AG20443 (cell line): ENCODE measurements around the gene TXNDC11.
"Not testable (repeated sequence)": the region's sequence is repeated elsewhere in the genome, so short reads cannot be mapped to it uniquely, and the experiment has no call there.

Experiments
- DNase-seq: peaks from one replicate; pipeline ENCODE4 v3.0.0; 2012; ENCODE audit warnings: low spot score, mixed read lengths

TXNDC11 gene

DNA sequence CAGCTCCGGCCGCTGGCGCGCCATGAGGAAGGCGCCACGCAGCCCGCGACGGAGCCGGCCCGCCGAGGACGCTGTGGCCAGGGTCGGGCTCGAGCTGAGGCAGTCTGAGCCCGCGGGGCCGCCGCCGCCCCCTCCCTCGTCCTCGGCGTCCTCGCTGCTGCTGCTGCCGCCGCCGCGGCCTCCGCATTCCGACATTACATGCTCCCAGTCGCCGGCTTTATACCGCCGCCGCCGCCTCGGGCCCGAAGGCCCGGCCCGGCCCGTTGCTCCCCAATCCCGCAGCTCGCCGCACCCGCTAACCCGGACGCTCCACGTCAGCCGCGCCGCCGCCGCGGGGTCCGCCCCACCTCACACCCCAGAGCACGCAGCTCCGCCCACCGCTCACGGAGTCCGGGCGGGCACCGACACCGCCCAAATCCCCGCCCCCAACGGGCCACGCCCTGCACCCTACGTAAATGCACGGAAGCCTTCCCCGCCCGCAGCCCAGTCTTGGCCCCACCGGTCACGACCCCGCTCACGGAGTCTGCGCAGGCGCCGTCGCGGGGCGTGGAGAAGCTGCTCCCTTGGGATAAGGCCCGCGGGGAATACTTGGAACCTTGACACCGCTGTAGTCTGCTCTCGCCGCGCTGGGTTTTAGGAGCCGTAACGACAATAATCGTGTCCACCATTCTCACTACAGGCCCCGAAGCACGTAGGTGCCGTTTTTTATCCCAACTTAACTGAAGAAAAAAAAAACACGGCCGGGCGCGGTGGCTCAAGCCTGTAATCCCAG is at the start of gene TXNDC11:
TSS of gene TXNDC11 (minus strand) at position 322 of the 772 bp plus-strand sequence. CDS start at position 195, 127 bp downstream.
- DNase-seq: peak; percentile 100

DNA sequence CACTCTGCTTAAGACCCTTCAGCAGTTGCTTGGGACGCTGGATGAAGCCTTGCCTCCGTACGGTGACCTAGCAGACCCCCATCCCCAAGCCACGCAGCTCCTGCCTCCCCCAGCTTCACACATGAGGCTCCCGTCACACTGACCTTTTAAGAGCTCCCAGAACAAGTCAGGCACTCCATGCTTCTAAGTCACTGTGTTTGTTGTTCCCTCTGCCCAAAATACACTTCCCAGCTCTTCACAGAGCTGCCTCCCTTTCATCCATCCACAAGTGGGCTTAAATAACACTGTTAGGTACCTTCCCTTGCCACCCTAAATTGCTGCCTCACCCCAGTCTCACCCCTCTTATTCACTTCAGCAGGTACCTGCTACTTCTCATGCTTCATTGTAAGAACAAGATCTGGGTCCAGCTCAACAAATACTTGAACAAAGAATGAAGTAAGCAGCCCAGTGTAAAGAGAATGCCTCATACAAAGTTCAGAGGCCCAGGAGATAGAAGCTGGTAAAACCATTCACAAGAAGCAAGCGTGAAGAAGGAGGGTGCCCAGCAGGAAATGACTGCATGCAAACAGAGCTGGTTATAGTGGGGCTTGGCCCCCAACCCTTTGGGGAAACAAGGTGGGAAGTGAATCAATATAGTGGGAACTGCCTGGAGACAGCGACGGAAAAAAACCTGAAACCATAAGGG is 48.6 kb upstream of the TXNDC11 start:
- DNase-seq: no peak

- DNase-seq: no peak
Measured at GRCh38 chr16:11788914-11789313, 46.3 kb upstream of the TXNDC11 start.

- DNase-seq: not testable (repeated sequence)
Measured at GRCh38 chr16:11784980-11785599, 42.4 kb upstream of the TXNDC11 start.

DNA sequence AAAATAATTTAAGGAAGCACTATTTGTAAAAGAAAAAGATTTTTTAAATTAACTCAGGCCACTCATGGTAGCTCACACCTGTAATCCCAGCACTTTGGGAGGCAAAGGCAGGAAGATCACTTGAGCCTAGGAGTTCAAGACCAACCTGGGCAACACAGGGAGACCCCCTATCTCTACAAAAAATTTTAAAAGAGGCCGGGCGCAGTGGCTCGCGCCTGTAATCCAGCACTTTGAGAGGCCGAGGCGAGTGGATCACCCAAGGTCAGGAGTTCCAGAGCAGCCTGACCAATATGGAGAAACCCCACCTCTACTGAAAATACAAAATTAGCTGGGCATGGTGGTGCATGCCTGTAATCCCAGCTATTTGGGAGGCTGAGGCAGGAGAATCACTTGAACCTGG is 41.7 kb upstream of the TXNDC11 start:
- DNase-seq: not testable (repeated sequence)

DNA sequence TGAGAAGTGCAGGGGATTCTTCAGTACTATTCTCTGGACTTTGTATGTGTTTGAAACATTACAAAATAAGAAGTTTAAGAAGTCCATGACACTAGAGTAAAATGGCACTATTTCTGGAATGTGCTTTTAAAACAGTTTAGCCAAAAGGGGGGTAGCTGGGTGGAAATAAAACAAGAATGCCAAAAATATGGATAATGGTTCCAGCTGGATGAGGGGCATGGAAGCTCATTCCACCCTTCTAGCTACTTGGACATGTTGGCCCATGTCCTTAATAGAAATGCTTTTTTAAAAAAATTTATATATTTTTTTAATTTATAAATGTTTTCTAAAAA is 41.3 kb upstream of the TXNDC11 start:
- peak; percentile 36 for DNase-seq

- DNase-seq: peak; percentile 22
Measured at GRCh38 chr16:11783319-11784037, 40.8 kb upstream of the TXNDC11 start.

- no peak for DNase-seq
Measured at GRCh38 chr16:11781773-11782172, 39.1 kb upstream of the TXNDC11 start.

GRCh38 chr16:11780991-11781680 is 38.5 kb upstream of the TXNDC11 start:
- DNase-seq: no peak

DNA sequence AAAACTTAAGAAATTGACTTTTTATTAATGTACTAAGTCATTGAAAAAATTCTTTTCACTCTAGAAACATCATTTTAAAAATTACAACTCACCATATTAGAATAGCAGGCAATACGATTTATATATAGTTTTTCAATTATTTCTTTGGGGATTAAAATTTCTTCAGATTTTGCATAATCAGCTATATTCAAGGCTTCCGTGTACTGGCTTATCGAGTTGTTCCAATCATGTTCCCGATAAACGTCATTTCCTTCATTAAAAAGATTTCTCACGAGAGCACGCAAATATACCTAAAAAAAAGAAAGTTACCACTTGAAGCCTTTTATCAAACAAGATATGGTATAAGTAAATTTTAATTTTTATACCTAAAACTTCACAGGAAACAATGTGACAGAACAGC is 36.4 kb upstream of the TXNDC11 start:
- no peak for DNase-seq

- no peak for DNase-seq
Measured at GRCh38 chr16:11774065-11774626, 31.5 kb upstream of the TXNDC11 start.

DNA sequence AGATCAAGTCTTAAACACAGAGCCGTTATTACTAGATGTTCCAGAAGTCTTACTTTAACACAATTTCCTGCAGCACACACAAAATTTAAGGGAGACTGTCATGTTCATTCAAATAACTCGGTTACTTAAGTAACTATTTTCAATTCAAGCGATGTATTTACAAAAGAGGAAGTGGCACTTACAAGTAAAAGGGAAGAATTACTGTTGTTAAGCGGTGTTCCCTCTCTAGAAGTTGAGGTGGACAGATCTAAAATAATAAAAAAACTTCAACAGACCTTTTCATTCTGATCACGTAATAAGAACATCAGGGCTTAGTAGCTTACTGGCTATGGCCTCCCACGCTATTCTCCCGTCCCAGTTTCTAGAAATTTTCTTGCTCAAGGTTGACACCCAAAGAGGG is 26.2 kb upstream of the TXNDC11 start:
- no peak for DNase-seq

GRCh38 chr16:11762431-11762830 is 19.8 kb upstream of the TXNDC11 start:
- DNase-seq: no peak

DNA sequence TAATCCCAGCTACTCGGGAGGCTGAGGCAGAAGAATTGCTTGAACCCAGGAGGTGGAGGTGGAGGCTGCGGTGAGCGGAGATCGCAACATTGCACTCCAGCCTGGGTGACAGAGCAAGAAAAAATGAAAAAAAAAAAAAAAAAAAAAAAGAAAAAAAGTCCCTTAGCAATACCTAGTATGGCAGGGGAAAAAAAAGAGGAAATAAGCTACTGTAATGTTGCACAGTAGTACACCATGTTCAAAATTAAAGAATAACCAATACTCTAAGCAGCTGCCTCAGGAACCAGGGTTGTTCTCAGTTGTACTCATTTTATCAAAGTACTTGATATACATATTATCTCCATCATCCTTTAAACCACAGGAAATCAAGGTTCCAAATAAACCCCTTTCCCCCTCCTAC is 17.3 kb upstream of the TXNDC11 start:
- DNase-seq: no peak

GRCh38 chr16:11759163-11759834 is 16.6 kb upstream of the TXNDC11 start:
- DNase-seq: no peak

DNA sequence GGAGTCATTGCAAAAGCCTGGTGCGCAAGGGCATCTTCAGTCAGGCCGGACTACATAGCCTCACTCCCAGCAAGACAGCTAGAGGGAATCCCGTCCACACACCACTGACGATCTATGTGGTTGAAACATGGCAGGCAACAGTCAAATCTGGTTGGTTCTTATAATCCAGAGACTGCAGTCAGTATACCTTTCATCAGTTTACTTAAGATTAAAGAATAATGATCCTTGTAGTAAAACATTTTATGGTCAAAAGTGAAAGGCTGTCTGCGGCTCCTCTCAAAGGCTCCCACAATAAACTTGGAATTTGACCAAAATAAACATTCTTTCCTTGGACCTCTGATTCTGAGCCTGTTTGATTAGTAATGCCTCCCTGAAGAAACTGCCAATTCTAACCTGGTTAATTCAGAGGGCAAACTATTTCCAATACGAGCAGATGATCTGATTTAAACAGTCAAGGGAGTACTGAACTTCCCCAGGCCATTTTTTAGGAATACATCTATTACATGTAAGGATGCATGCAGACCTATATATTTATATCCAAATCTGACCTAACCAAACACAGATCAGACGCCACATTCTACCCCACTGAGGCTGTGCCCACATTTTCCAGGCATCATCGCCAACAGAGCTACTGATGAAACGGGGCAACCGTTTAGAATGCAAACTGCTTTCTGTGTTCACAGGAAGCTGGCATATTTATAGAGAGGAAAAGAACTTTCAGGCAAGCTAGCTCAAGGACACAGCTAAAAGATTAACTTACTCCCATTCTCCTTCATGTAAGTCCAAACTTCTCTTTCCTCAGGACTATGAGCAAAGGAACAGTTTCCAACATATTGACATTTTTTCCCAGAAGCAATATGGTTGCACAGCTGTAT is 15.3 kb upstream of the TXNDC11 start:
- no peak for DNase-seq

- no peak for DNase-seq
Measured at GRCh38 chr16:11756248-11756647, 13.6 kb upstream of the TXNDC11 start.

- no peak for DNase-seq
Measured at GRCh38 chr16:11755022-11755760, 12.5 kb upstream of the TXNDC11 start.

- no peak for DNase-seq
Measured at GRCh38 chr16:11752856-11753255, 10.2 kb upstream of the TXNDC11 start.
